OCI-LY1 (cell line): ENCODE results near the gene NHSL2.

Experiments
- H2AFZ ChIP-seq: fragments of 200-600 bp; sonication (generic), shearing (Covaris generic); 2 replicates; pipeline ENCODE4 v1.6.0; 2014; ENCODE audit warnings: antibody characterized with exemption, mild to moderate bottlenecking, low read length
- H3F3A ChIP-seq: fragments of 200-600 bp; sonication (generic), shearing (Covaris generic); 2 replicates; pipeline ENCODE4 v1.6.0; 2014; ENCODE audit warnings: mild to moderate bottlenecking, antibody characterized with exemption, low read length, moderate library complexity; ENCODE audit not compliant: insufficient read depth
- H3K27ac ChIP-seq: fragments of 200-600 bp; sonication (generic); 2 replicates; pipeline ENCODE4 v1.5.1; 2014; ENCODE audit warnings: low read length, mixed run types, mild to moderate bottlenecking, low read depth; ENCODE audit not compliant: poor library complexity, severe bottlenecking
- H3K27me3 ChIP-seq: fragments of 200-600 bp; sonication (generic); 2 replicates; pipeline ENCODE4 v1.6.0; 2014; ENCODE audit warnings: antibody characterized with exemption, mild to moderate bottlenecking, low read length, moderate library complexity; ENCODE audit not compliant: insufficient read depth
- H3K36me3 ChIP-seq: fragments of 200-600 bp; sonication (generic); 2 replicates; pipeline ENCODE4 v1.6.1; 2014; ENCODE audit warnings: mild to moderate bottlenecking, antibody characterized with exemption, low read length, moderate library complexity, mixed read lengths; ENCODE audit not compliant: insufficient read depth
- H3K4me1 ChIP-seq: fragments of 200-600 bp; sonication (generic); 2 replicates; pipeline ENCODE4 v1.5.1; 2014; ENCODE audit warnings: mild to moderate bottlenecking, low read length, moderate library complexity; ENCODE audit not compliant: insufficient read depth, severe bottlenecking
- H3K4me2 ChIP-seq: fragments of 200-600 bp; sonication (generic), shearing (Covaris generic); 2 replicates; pipeline ENCODE4 v1.6.1; 2014; ENCODE audit warnings: low read length
- H3K4me3 ChIP-seq: fragments of 200-600 bp; sonication (generic); 2 replicates; pipeline ENCODE4 v1.5.1; 2014; ENCODE audit warnings: low read length, low read depth, mild to moderate bottlenecking, mixed read lengths; ENCODE audit not compliant: poor library complexity, severe bottlenecking
- H3K79me2 ChIP-seq: fragments of 200-600 bp; shearing (Covaris generic); 2 replicates; pipeline ENCODE4 v1.6.1; 2016; ENCODE audit warnings: mixed run types, low read length, mixed read lengths; ENCODE audit not compliant: insufficient read depth
- H3K9ac ChIP-seq: fragments of 200-600 bp; sonication (generic), shearing (Covaris generic); 2 replicates; pipeline ENCODE4 v1.6.1; 2014; ENCODE audit warnings: mild to moderate bottlenecking, low read length, mixed read lengths
- H3K9me2 ChIP-seq: fragments of 200-600 bp; sonication (generic), shearing (Covaris generic); 2 replicates; pipeline ENCODE4 v1.6.1; 2014; ENCODE audit warnings: low read depth, mild to moderate bottlenecking, low read length, mixed read lengths
- H3K9me3 ChIP-seq: fragments of 200-600 bp; shearing (Covaris generic); 2 replicates; pipeline ENCODE4 v1.6.1; 2014; ENCODE audit warnings: low read length, mixed read lengths
- H4K20me1 ChIP-seq: fragments of 200-600 bp; sonication (generic), shearing (Covaris generic); 2 replicates; pipeline ENCODE4 v1.6.0; 2016; ENCODE audit warnings: mild to moderate bottlenecking, low read length; ENCODE audit not compliant: insufficient read depth
- EZH2 ChIP-seq: fragments of 200-600 bp; sonication (generic), shearing (Covaris generic); IDR thresholded peaks from 2 replicates; pipeline ENCODE4 v1.8.0; 2017; ENCODE audit warnings: borderline replicate concordance, mixed run types, mild to moderate bottlenecking, antibody characterized with exemption, low read length, moderate library complexity, mixed read lengths
- TF ChIP-seq, protein P1 (sequence below): fragments of 200-600 bp; sonication (generic), shearing (Covaris generic); IDR thresholded peaks from 2 replicates; pipeline ENCODE4 v1.5.1; 2017; ENCODE audit warnings: mild to moderate bottlenecking, antibody characterized with exemption, low read length, moderate library complexity, mixed read lengths

The NHSL2 gene

GRCh38 chrX:72009731-72010130 is 99.1 kb downstream of the NHSL2 start:
- Histone ChIP-seq H3K27me3 (no peaks in the 10 kb centered on the region), H3K9me2 (no peaks in the 10 kb centered on the region), H4K20me1 (no peaks in the 10 kb centered on the region), H3K36me3 (no peaks in the 10 kb centered on the region), H3K9me3 (no peaks in the 10 kb centered on the region), H3K4me1 (no peaks in the 10 kb centered on the region), H3K79me2 (no peaks in the 10 kb centered on the region), H3F3A (no peaks in the 10 kb centered on the region), H3K4me3 (no peak overlapping the region), H3K4me2 (no peak overlapping the region), H3K9ac (no peak overlapping the region), H2AFZ (no peak overlapping the region), H3K27ac (no peak overlapping the region)
- no peak for TF ChIP-seq EZH2
- TF ChIP-seq, protein P1, sequence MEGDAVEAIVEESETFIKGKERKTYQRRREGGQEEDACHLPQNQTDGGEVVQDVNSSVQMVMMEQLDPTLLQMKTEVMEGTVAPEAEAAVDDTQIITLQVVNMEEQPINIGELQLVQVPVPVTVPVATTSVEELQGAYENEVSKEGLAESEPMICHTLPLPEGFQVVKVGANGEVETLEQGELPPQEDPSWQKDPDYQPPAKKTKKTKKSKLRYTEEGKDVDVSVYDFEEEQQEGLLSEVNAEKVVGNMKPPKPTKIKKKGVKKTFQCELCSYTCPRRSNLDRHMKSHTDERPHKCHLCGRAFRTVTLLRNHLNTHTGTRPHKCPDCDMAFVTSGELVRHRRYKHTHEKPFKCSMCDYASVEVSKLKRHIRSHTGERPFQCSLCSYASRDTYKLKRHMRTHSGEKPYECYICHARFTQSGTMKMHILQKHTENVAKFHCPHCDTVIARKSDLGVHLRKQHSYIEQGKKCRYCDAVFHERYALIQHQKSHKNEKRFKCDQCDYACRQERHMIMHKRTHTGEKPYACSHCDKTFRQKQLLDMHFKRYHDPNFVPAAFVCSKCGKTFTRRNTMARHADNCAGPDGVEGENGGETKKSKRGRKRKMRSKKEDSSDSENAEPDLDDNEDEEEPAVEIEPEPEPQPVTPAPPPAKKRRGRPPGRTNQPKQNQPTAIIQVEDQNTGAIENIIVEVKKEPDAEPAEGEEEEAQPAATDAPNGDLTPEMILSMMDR = no peak

- Histone ChIP-seq H3K4me3 (no peak overlapping the region), H3K9me3 (no peaks in the 10 kb centered on the region), H3K4me1 (no peaks in the 10 kb centered on the region), H3K27me3 (no peaks in the 10 kb centered on the region), H2AFZ (no peak overlapping the region), H3K9me2 (no peaks in the 10 kb centered on the region), H3K4me2 (no peak overlapping the region), H3K36me3 (no peaks in the 10 kb centered on the region), H3K27ac (no peak overlapping the region), H3K9ac (no peak overlapping the region), H3K79me2 (no peaks in the 10 kb centered on the region), H4K20me1 (no peaks in the 10 kb centered on the region), H3F3A (no peaks in the 10 kb centered on the region)
- no peak for TF ChIP-seq EZH2
- TF ChIP-seq, protein P1 = no peak
Observed at GRCh38 chrX:72011734-72012133, 101.1 kb downstream of the NHSL2 start.

- Histone ChIP-seq H3K9me3 (no peaks in the 10 kb centered on the region), H2AFZ (no peak overlapping the region), H3K4me2 (no peak overlapping the region), H3K27me3 (no peaks in the 10 kb centered on the region), H3K36me3 (no peaks in the 10 kb centered on the region), H3K9me2 (no peaks in the 10 kb centered on the region), H3K9ac (no peak overlapping the region), H3K79me2 (no peaks in the 10 kb centered on the region), H3K27ac (no peak overlapping the region), H3K4me1 (peaks cover 3% of the 10 kb centered on the region), H3K4me3 (no peak overlapping the region), H3F3A (no peaks in the 10 kb centered on the region), H4K20me1 (no peaks in the 10 kb centered on the region)
- TF ChIP-seq, protein P1 = no peak
- no peak for TF ChIP-seq EZH2
Observed at GRCh38 chrX:72015383-72015782, 104.7 kb downstream of the NHSL2 start.
